ENCODE measurements around the gene ZBTB17. TPM values are rescaled to one million over a fixed set of nuclear protein-coding genes. Genes with fewer than 3 reads are reported as not detected.
"Not testable (repeated sequence)": the region's sequence is repeated elsewhere in the genome, so short reads cannot be mapped to it uniquely, and the experiment has no call there.

Gene ZBTB17
- total RNA-seq: 28.8 and 49.2 TPM in 2 replicates

DNA sequence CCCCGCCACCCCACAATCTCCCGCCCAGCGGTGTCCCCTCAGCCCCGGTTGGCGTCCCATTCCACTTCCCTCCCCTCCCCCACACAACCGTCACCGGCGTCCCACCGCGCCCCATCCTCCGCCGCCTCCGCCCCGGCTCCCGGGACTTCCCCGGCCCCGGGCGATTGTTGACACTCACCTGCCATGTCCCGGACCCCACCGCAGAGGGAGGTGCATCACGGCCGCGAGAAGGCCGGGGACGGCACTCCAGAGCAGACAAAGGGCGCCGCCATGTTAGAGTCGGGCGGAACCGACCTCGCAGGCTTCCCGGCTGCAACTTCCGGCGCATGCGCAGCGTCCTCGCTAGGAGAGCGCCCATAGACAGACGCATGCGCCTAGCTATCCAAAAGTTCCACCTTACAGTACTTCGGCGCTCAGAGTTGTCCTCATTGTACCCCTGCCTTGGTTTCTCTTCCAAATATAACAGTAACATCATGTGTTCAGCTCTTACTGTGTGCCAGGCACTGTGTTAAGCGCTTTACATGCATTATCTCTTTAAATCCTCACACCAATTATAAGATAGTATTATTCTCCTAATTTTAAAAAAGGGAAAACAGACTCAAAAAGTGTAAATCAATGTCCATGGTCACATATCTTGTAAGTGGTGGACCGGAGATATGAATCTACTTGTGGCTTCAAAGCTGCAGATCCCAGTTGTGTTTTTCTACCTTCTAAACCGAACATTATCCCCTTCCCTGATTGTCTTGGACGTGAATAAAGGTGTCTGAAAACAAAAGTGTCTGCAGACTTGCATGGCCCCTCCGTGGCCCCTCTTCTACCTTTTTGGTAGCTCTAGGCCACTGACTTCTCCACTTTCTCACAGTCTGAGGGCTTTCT lies at the start of gene ZBTB17:
TSS of gene ZBTB17 (minus strand) at position 297 of the 876 bp plus-strand sequence. CDS start 27,606 bp downstream, outside the sequence.
- DNase-seq (ENCODE audit: low read depth in 2 of 2): peak; percentile 94 to 96

DNA sequence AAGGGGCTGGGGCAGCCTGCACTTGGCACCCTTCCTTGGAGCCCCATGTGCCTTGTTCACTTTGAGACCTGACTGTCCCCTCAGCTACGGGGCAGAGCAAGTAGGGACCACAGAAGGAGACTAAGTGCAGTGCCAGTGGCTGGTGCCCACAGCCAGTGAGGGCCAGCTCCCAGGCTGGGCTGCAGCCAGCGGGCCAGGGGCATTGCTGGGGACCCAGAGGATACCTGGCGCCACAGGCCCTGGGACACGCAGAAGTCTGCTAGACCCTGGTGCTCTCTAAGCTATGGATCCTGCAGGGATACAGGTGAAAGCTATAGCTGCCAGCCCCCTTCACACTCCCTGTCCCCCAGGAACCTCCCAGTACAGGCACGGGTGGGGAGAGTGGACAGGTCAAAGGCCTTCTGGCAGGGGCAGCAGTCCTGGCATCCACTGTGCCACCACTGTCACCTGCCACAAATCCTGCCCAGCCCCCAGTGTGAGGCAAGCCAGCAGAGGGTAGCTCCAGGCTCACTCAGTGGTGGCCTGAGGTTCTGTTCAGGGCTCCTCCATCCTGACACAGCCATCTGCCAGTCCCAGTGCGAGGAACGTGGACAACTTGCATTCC lies 47.3 kb upstream of the ZBTB17 start:
- no peak for DNase-seq (ENCODE audit: low read depth in 2 of 2)

DNA sequence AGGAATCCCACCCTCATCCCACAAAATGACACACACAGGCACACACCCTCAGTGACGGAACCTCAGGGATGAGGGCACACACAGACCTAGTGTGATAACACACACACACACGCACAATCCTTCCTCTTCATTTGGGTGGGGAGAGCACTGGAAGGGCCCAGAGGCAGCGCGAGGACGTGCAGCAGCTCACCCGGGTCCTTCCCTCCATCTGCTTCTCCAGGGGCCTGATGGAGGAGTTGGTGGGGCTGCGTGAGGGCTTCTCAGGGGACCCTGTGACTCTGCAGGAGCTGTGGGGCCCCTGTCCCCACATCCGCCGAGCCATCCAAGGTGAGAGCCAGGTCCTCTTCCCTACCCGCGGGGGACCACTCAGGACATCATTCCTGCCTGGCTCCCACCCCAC lies 46.5 kb upstream of the ZBTB17 start:
- DNase-seq (ENCODE audit: low read depth in 2 of 2): no peak

DNA sequence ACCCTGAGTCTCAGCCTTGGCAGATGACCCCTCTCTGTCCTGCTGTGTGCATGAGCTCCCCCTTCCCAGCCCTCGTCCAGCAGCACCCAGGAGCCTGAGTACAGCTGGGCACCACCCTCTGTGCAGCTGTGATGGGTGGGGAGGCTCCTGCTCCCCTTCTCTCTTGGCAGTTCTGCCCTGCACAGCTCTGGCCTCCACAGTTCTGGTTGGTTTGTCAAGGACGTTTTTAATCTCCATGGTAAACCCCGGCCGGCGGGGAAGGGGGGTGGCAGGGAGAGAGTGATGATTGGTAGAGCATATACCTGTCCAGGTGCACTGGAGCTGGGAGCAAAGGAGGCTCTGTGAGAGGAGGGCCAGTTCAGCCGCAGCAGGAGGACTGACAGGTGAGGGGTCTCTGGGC lies 45.8 kb upstream of the ZBTB17 start, which contains the start of gene CLCNKA:
TSS of gene CLCNKA (plus strand) at position 356 of the 400 bp plus-strand sequence. CDS start 584 bp downstream, outside the sequence.
- DNase-seq (ENCODE audit: low read depth in 2 of 2): no peak

DNA sequence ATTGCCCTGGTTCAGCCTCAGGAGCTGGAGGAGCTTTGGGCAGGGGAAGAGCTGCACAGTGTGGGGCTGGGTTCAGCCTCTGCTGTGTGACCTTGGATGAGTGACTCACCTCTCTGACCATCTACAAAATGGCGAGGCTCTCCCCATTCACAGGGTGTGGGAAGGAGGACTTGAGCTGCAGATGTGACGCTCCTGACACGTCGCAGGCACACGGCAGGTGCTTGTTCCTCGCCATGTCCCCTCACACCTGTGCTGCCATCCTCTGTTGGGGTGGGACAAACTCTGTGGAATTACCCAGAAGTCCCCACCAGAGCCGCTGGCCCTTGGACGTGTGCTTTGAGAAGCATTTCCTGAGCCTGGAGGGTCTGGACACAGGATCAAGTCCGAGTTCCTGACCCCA lies 45.0 kb upstream of the ZBTB17 start:
- not testable (repeated sequence) for DNase-seq (ENCODE audit: low read depth in 2 of 2)

DNA sequence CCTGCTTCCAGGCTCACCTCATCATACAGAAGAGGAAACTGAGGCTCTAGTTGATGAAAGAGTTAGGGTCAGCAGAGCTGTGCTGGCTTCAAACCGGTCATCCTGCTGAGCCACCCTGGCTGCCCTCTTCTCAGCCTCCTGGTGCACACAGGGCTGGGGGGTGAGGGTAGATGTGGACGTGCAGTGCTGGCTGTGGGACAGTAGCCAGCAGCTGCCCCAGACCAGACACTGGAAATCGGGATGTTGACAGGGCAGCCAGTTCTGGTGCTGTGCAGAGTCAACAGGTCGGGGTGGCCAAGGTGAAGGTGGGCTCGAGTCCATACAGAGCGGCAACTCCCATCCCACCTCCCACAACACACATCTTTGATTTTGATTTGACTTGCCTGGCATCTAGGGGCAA lies 44.4 kb upstream of the ZBTB17 start:
- DNase-seq (ENCODE audit: low read depth in 2 of 2): no peak

DNA sequence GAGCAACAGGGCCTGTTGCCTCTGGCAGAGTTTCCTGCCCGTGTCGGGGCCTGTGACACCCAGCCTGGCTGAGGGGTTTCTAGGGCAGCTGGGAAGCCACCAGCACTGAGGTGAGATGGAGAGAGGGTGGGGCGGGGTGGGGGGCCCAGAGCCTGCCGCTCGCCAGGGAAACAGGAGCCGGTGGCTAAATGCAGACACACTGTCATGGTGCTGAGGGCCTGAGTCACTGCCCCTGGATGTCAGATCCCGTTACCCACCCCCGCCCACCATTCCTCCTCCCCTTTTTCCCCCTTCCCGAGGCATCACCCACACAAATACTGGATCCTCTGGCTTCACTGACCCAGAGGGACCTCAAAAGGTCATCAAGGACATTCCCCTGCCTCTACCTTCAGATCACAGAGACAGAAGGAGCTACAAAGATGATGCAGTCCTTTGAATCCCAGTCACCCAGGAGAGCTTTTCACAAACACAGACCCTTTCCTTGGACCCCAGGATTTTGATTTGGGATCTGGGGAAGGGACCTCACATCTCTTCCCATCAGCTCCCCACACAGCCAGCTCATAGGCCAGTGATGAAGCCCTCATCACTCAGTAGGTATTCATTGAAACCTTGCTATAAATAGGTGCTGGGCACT lies 43.9 kb upstream of the ZBTB17 start:
- DNase-seq (ENCODE audit: low read depth in 2 of 2): peak in 1 of 2 donors; percentile 28

DNA sequence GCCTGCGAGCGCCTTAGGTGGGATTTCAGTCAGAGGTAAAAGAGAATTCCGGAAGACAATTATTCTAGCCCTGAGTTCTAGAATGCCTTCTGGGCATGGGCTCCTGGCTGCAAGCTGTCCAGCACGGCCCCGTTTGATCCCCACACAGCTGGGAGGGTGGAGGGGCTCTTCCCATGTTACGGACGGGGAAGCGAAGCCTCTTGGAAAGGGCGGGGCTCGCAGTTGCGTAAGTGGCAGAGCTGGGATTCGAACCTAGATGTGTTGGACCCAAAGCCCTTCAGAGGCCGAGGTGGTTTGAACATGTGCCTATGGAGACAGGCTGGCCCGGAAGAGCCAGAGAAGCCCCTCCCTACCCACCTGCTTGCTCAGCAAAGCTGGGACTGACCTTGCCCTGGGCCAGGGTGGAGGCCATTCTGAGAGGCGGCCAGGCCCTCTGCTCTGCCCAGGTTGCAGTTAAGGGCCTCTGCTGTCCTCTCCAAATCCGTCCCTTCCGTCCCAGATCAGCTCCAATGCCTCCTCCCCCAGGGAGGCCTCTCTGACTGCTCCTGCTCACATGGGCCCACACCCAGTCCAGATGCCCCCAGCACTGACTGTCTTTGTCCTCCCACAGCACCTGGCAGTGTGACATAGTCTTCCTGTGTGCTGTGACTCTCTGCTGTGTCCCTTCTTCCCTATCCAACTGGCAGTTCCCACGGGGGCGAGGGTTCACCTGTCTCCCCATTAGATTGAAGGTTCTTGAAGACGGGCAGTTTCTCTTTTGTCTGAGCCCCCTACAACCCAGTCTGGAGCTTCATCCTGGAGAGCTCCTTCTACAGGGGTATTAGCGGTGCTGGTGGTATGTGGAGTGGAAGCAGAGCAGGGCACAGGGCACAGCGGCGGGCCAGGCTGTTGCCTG lies 43.1 kb upstream of the ZBTB17 start:
- DNase-seq (ENCODE audit: low read depth in 2 of 2): no peak

DNA sequence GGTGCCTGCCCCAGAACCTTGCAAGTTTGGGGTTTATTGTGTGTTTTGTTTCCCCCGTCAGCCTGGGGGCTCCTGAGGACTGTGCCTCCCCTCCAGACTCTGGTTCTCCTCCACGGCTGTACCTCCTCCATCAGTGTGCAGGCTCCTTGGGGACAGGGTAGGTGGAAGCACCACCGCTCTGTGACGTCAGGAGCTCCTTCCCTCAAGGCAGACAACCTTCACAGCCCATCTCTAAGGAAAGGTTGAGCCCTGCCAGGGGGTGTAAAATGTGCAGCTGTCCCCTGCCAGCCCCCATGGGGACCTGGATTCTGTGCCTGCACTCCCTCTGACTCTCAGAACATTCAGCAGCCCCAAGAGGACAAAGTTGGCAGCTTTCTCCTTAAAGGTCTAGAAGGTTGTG lies 42.4 kb upstream of the ZBTB17 start:
- DNase-seq (ENCODE audit: low read depth in 2 of 2): no peak

DNA sequence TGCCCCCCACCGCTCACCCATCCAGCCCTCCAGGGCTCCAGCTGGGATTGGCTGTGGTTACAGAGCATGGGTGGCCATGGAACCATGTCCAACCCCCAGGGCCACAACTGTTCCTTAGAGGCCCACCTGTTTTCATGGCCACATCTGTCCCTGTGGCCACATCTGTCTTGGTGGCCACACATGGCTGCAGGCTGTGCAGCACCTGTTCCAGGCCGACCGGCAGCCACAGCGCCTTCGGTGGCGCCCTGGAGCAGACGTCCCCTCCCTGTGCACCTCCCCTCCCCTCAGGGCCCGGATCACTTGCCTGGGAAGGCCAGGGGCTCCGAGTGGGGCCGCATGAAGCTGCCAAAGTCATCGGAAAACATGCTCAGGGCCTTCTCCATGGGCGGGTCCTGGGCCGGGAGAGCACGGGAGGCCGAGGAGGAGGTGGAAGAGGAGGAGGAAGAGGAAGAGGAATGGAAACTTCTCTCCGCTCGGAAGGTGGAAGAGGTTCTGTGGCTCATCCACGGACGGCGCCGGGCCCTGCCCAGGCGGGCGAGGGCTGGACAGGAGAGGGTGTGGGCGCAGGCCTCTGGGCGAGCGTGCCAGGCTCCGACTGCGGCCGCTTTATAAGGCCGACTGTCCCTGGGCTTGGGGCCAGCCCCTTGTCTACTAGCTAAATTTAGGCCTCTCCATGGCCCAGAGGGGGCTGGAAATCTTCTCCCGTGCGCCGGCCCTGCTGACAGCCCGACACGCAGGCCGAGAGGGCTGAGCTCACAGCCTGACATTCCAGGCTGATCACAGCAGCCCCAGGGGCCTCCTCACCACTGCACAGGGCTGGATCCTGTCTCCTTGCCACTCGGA lies 41.8 kb upstream of the ZBTB17 start, which contains the start of gene HSPB7:
TSS of gene HSPB7 (minus strand) at position 583 of the 843 bp plus-strand sequence. CDS start at position 503, 80 bp downstream.
- peak; percentile 12 to 19 for DNase-seq (ENCODE audit: low read depth in 2 of 2)

DNA sequence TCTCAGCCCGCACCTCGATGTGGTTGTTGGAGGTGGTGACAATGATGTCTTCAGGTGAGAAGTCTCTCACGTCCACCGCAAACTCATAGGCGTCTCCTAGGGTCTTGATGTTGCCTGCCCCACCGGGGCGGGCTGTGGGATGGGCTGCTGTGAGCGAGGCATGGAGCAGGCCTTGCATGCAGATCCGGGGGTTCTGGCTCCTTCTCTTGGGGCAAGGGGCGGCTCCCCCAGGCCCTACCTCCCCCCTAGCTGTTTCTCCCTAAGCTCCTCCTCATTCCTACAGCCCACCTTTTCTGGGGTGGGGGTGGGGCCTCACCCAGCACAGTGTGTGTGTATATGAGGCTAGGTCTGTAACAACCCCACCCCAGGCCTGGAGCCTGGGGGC lies 41.2 kb upstream of the ZBTB17 start:
- DNase-seq (ENCODE audit: low read depth in 2 of 2): no peak

DNA sequence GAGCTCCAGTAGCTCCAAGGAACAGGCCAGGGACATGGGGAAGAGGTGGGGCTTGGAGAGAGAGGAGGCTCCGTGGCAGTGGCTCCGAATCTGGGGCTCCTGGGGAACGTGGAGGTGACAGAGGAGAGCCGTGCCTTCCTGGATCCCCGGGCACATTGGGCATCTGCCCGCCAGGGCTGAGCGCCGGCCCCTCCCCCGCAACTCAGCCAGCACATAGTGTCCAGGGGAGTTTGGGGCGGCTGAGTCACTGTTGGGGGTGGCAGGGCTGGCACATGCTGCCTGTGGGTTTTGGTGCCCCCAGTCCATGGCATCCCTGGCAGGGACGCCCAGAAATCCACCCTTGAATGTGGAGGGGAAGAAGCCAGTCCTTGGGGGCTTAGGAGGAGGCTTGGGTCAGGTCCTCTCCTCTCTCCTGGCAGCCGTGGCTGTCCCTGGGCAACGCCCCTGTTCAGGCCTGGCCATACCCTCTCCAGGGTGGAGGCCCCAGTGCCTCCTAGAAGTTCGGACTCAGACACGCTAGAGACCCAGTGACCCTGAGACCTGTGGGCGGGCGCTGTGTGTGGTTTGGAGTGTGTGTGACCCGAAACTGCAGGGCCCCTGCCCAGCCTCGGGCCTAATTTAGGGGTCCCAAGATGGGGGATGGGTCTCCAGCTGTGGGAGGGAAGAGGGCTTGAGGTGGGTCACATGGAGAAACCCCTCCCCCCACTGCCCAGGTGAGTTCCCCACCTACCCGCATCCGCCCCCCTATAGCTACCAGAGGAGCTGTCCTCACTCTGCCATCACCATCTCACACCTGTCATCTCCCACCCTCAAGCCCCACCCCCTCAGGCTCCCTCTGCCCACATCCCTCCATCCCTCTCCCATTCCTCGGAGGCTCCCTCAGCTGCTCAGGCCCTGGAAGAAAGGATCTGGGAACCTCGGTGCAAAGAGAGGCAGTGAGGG lies 40.3 kb upstream of the ZBTB17 start:
- no peak for DNase-seq (ENCODE audit: low read depth in 2 of 2)

DNA sequence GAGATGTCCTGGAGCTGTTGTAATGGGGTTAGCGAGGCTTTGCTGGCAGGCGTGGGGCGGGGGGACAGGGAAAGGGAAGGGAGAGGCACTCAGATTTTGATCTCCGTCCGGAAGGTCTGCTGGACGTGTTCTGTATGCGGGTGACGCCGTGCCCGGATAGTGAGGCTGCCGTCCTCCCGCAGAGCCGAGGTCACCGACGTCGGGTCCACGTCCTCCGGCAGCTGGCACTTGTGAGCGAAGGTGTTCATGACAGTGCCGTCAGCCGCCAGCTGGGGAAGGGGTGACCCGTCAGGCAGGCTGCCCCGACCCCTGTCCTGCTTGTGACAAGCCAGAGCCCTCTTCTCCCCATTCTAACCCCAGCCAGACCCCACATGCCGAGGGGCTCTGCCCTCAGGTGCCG lies 39.6 kb upstream of the ZBTB17 start:
- no peak for DNase-seq (ENCODE audit: low read depth in 2 of 2)

DNA sequence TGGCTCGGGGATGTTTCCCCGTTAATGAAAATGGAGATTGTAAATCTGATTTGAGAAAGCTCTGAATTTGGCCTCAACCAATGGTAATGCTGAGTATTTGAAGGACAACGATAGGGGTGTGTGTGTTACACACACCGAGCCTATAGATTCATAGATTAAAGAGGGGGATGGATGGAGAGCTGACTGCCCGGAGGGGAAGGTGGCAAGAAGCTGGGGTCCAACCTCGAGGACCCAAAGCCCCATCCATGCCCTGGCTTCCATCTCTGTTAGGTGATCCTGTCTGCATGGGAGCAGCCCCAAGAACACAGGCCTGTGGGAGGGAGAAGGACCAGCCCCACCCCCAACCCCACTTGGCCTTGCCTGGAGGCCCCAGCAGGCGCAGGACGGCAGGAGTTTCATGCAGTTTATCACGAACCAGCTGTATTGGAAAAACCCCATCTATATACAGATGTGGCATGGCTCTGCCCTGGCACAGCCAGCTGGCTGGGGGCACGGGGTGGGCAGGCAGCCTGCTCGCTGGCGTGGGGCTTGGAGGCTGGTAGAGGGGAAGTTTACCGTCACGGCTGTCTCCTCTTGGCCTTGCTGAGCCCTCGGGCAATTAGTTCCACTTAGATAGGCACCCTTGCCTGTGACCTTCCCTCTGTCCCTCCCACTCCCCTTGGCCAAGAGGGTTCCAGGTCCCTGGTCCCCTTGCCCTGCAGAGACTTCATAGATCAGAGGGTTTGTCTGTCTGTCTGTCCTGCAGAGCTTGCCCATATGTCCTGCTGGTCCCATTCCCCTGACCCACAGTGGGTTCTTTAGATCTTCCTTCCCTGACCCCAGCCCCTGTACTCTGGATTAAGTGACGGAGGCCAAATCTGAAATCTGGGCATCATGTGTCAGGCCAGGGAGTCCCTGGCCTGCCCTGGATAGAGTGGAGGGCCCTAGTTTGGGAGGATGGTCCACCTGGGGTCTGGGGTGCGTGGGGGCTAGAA lies 38.9 kb upstream of the ZBTB17 start:
- DNase-seq (ENCODE audit: low read depth in 2 of 2): no peak

DNA sequence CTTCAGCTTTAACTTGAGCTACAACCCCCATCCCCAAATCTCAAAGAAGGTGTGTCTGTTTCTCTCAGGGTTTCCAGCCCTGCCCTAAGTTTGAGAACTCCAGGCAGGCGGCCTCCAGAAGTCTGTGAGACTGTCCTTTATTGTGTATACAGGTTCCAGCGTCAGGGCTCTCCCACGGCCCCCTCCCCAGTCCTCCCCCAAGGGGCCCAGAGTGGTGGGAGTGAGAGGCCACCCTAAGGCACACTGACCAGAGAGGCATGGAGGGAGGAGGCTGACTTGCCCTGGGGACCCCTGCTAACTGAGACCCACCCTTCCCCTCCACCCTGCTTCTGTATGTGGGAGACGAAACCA lies 38.0 kb upstream of the ZBTB17 start:
- DNase-seq (ENCODE audit: low read depth in 2 of 2): no peak

DNA sequence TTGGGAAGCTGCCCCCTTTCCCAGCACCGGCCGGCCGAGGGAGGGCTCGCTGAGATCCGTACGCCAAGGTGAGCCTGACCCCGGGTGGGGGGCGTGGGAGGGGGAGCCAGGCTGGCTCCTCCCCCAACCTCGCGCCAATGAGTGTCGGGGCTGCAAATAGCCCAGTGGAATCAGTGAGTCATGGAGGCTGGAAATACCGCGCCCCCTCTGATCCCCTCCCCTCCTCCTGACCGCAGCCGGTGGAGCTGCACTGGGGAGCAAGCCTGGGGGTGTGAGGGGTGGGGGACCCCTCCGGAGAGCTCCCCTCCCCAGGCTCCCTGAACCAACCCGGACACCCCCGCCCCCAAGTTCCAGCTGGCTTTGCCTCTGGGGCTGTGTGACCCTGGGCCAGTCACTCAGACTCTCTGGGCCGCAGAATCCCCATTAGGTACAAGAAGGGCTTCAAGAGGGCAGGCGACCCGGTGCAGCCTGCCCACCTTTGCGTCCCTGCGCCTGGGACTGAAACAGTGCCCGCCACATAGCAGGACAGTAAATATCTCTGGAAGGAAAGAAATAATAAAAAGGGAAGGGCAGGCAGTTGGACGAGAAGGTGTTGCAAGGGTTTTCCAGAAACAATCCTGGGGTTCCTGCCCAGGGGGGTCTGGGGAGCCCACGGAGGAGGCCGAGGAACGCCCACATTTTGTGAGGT lies 37.5 kb upstream of the ZBTB17 start:
- DNase-seq (ENCODE audit: low read depth in 2 of 2): peak; percentile 55 to 82

DNA sequence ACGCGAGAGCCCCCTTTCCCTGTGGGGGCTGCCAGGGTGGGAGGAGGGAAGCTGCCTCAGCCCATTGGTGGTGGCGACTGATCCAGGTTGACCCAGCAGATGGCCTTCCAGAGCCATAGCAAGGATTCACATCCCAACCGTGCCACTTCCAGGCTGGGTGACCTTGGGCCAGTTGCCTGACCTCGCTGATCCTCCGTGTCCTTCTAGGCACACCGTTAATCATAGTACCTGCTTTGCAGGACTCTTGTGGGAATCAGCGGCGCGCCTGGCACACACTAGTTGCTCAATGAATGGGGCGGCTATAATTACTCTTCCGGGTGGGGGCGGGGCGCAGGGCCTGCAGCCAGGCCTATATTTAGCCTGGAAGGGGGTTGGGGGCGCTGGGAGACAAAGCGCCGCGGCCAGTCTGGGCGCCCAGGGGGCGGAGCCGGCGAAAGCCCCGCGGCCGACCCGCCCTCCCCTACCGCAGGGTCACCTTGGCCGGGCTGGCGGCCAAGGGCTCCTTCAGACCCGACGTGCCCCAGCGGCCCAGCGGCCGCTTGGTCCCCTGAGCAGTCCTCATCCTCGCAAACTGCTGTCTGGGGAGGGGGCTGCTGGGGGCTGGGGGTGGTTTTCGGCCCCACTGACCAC lies 36.8 kb upstream of the ZBTB17 start:
- DNase-seq (ENCODE audit: low read depth in 2 of 2): peak; percentile 29 to 57
